HEK293 (cell line): Measurements from ENCODE around the gene CD83.

ENCODE experiments used
- CTCF ChIA-PET: fragments of 350-600 bp; formaldehyde crosslinking; extraction: SDS; loops from one replicate; lab custom pipeline; 2021; ENCODE audit warnings: antibody characterized with exemption; lab: Yijun Ruan, JAX
- POLR2A ChIA-PET: fragments of 300-600 bp; formaldehyde crosslinking; extraction: SDS; loops from one replicate; lab custom pipeline; 2020; ENCODE audit warnings: antibody characterized with exemption, inconsistent platforms; lab: Yijun Ruan, JAX
- H3K27ac ChIP-seq: fragments of 200-500 bp; sonication (Bioruptor generic); 2 replicates; pipeline ENCODE4 v1.5.1; 2014; ENCODE audit warnings: low read depth, low read length, control low read depth, inconsistent platforms; ENCODE audit errors: extremely low read depth
- H3K36me3 ChIP-seq, 2 experiments: fragments of 200-500 bp in 1 of 2; sonication (Bioruptor generic) in 1 of 2; 1 replicate in 1 of 2; 2 replicates in 1 of 2; pipeline ENCODE4 v1.5.1; 2014 to 2017; ENCODE audit warnings: inconsistent platforms in 2 of 2, low read length in 2 of 2; ENCODE audit not compliant: control insufficient read depth in 2 of 2, insufficient read depth in 1 of 2
- H3K4me1 ChIP-seq: fragments of 200-500 bp; sonication (Bioruptor generic); 2 replicates; pipeline ENCODE4 v1.5.1; 2014; ENCODE audit warnings: mild to moderate bottlenecking, low read length, inconsistent platforms; ENCODE audit not compliant: control insufficient read depth, insufficient read depth
- H3K4me3 ChIP-seq: 2 replicates; pipeline ENCODE4 v1.5.1; 2011; ENCODE audit warnings: low read depth, mild to moderate bottlenecking, control low read depth, low read length, moderate library complexity
- H3K9me3 ChIP-seq: fragments of 200-500 bp; sonication (Bioruptor generic); 2 replicates; pipeline ENCODE4 v1.5.1; 2014; ENCODE audit warnings: low read depth, low read length, inconsistent platforms; ENCODE audit not compliant: control insufficient read depth, insufficient read depth
- BCL6B ChIP-seq: fragments of 450-650 bp; formaldehyde crosslinking; IDR thresholded peaks from 2 replicates; pipeline ENCODE4 v1.5.1; 2017; ENCODE audit warnings: missing biosample characterization, missing genetic modification characterization
- GLI4 ChIP-seq: fragments of 450-650 bp; formaldehyde crosslinking; IDR thresholded peaks from 2 replicates; pipeline ENCODE4 v1.5.1; 2016; ENCODE audit warnings: missing biosample characterization, missing genetic modification characterization
- IKZF3 ChIP-seq: fragments of 450-650 bp; IDR thresholded peaks from 2 replicates; pipeline ENCODE4 v1.5.0; 2018; ENCODE audit warnings: missing biosample characterization, mild to moderate bottlenecking, missing genetic modification characterization, moderate library complexity
- KLF9 ChIP-seq: fragments of 450-650 bp; formaldehyde crosslinking; IDR thresholded peaks from 2 replicates; pipeline ENCODE4 v1.5.1; 2016; ENCODE audit warnings: missing biosample characterization, missing genetic modification characterization, low read depth
- PRDM10 ChIP-seq: fragments of 450-650 bp; formaldehyde crosslinking; IDR thresholded peaks from 2 replicates; pipeline ENCODE4 v1.5.1; 2016; ENCODE audit warnings: missing biosample characterization, missing genetic modification characterization
- RBAK ChIP-seq: fragments of 450-650 bp; formaldehyde crosslinking; IDR thresholded peaks from 2 replicates; pipeline ENCODE4 v1.5.1; 2016; ENCODE audit warnings: missing biosample characterization, missing genetic modification characterization
- ZBTB17 ChIP-seq: fragments of 450-650 bp; formaldehyde crosslinking; IDR thresholded peaks from 2 replicates; pipeline ENCODE4 v1.5.1; 2016; ENCODE audit warnings: missing biosample characterization, missing genetic modification characterization
- ZFP41 ChIP-seq: fragments of 450-650 bp; formaldehyde crosslinking; IDR thresholded peaks from 2 replicates; pipeline ENCODE4 v1.5.1; 2016; ENCODE audit warnings: missing biosample characterization, missing genetic modification characterization, borderline replicate concordance
- ZNF132 ChIP-seq: fragments of 450-650 bp; formaldehyde crosslinking; IDR thresholded peaks from 2 replicates; pipeline ENCODE4 v1.5.1; 2017; ENCODE audit warnings: missing biosample characterization, missing genetic modification characterization, borderline replicate concordance
- ZNF157 ChIP-seq: fragments of 450-650 bp; formaldehyde crosslinking; IDR thresholded peaks from 2 replicates; pipeline ENCODE4 v1.5.1; 2016; ENCODE audit warnings: missing biosample characterization, missing genetic modification characterization
- ZNF311 ChIP-seq: fragments of 450-650 bp; formaldehyde crosslinking; IDR thresholded peaks from 2 replicates; pipeline ENCODE4 v1.5.1; 2017; ENCODE audit warnings: missing biosample characterization, missing genetic modification characterization, borderline replicate concordance
- ZNF341 ChIP-seq: fragments of 450-650 bp; formaldehyde crosslinking; IDR thresholded peaks from 2 replicates; pipeline ENCODE4; 2016; ENCODE audit warnings: low read depth, missing biosample characterization, missing genetic modification characterization
- ZNF404 ChIP-seq: fragments of 450-650 bp; formaldehyde crosslinking; IDR thresholded peaks from 2 replicates; pipeline ENCODE4 v1.5.1; 2017; ENCODE audit warnings: missing biosample characterization, missing genetic modification characterization
- ZNF514 ChIP-seq: fragments of 450-650 bp; formaldehyde crosslinking; IDR thresholded peaks from 2 replicates; pipeline ENCODE4 v1.5.1; 2016; ENCODE audit warnings: missing biosample characterization, missing genetic modification characterization
- ZNF518A ChIP-seq: fragments of 450-650 bp; formaldehyde crosslinking; conservative IDR thresholded peaks from 2 replicates; pipeline ENCODE4 v1.5.1; 2016; ENCODE audit warnings: low read depth, missing biosample characterization, missing genetic modification characterization
- ZNF529 ChIP-seq: fragments of 450-650 bp; formaldehyde crosslinking; IDR thresholded peaks from 2 replicates; pipeline ENCODE4 v1.5.1; 2017; ENCODE audit warnings: missing genetic modification characterization, missing biosample characterization; ENCODE audit not compliant: insufficient replicate concordance
- ZNF664 ChIP-seq: fragments of 450-650 bp; formaldehyde crosslinking; IDR thresholded peaks from 2 replicates; pipeline ENCODE4 v1.5.1; 2016; ENCODE audit warnings: missing biosample characterization, missing genetic modification characterization
- ZNF701 ChIP-seq: fragments of 450-650 bp; formaldehyde crosslinking; IDR thresholded peaks from 2 replicates; pipeline ENCODE4 v1.5.1; 2016; ENCODE audit warnings: missing biosample characterization, missing genetic modification characterization
- ZNF785 ChIP-seq: fragments of 450-650 bp; formaldehyde crosslinking; IDR thresholded peaks from 2 replicates; pipeline ENCODE4 v1.5.1; 2016; ENCODE audit warnings: missing biosample characterization, missing genetic modification characterization
- ZSCAN16 ChIP-seq: fragments of 450-650 bp; formaldehyde crosslinking; IDR thresholded peaks from 2 replicates; pipeline ENCODE4 v1.5.1; 2016; ENCODE audit warnings: missing biosample characterization, missing genetic modification characterization

The CD83 gene

GRCh38 chr6:14120546-14120945 is 3.0 kb downstream of the CD83 start:
- H3K4me3 ChIP-seq = no peak overlapping the region
- ChIA-PET POLR2A (no interaction called here), CTCF (interaction anchor here (1.5 to 5.5 kb wide), 2 partner anchors 9 to 212 kb away, joined by 7 to 22 read pairs; no protein-coding TSS in a partner anchor)
- no peaks in the 10 kb centered on the region for H3K9me3 ChIP-seq
- no peak overlapping the region for H3K27ac ChIP-seq
- no peaks in the 10 kb centered on the region for H3K36me3 ChIP-seq
- H3K4me1 ChIP-seq = peaks cover 5% of the 10 kb centered on the region
- TF ChIP-seq ZNF404 (tag by site-specific recombination) (no peak), ZNF529 (tag by site-specific recombination) (no peak), ZSCAN16 (tag by site-specific recombination) (no peak), PRDM10 (tag by site-specific recombination) (no peak), GLI4 (tag by site-specific recombination) (no peak), RBAK (tag by site-specific recombination) (no peak), KLF9 (no peak), ZNF132 (tag by site-specific recombination) (no peak), ZNF341 (no peak), ZNF701 (tag by site-specific recombination) (no peak)

GRCh38 chr6:14121936-14122344 is 4.4 kb downstream of the CD83 start:
- ChIA-PET POLR2A (no interaction called here), CTCF (interaction anchor here (0.6 kb wide), 1 partner anchor 1607 kb away, joined by 3 read pairs; no protein-coding TSS in a partner anchor)
- H3K27ac ChIP-seq = no peak overlapping the region

More at GRCh38 chr6:14121936-14122344, 4.4 kb downstream of the CD83 start:
- Histone ChIP-seq H3K4me3 (no peak overlapping the region), H3K4me1 (peaks cover 5% of the 10 kb centered on the region), H3K36me3 (no peaks in the 10 kb centered on the region), H3K9me3 (no peaks in the 10 kb centered on the region)
- TF ChIP-seq ZNF514 (no peak), ZNF785 (tag by site-specific recombination) (no peak), ZNF518A (tag by site-specific recombination) (no peak), PRDM10 (tag by site-specific recombination) (no peak), BCL6B (tag by site-specific recombination) (no peak), ZNF311 (tag by site-specific recombination) (no peak), ZBTB17 (no peak), ZNF664 (tag by site-specific recombination) (no peak), ZFP41 (no peak), ZNF157 (no peak), IKZF3 (tag by site-specific recombination) (no peak)
